COLO668 (cell line): ENCODE measurements around the gene C2CD2.

ENCODE experiments used
- DNase-seq: peaks from one replicate; lab custom pipeline; 2025; ENCODE audit not compliant: unreplicated experiment; lab: John Stamatoyannopoulos, UW

C2CD2 gene

GRCh38 chr21:41869771-41870170 lies 84.0 kb downstream of the C2CD2 start:
- no peak for DNase-seq

DNA sequence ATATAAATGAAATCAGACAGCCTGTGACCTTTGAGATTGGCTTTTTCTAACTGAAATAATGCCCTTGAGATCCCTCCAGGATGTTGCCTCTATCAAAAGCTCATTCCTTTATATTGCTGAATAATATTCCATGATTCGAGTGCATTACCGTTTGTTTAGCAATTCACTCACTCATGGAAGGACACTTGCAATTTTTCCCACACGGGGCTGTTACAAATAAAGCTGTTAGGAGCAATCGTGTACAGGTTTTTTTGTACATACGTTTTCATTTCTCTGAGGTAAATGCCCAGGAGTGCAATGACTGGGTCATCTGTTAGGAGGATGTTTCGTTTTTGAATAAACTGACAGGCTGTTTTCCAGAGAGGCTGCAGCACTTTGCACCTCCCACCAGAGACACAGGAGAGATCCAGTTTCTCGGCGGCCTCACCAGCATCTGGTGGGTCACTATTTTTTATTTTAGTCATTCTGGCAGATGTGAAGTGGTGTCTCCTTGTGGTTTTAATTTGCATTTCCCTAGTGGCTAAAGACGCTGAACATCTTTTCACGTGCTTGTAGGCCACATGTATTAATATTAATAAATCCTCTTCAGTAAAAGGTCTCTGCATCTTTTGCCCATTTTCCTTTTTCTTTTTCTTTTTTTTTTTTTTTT lies 85.6 kb downstream of the C2CD2 start:
- DNase-seq = no peak

- no peak for DNase-seq
These were observed 86.5 kb downstream of the C2CD2 start for GRCh38 chr21:41867313-41867712.

- DNase-seq = no peak
These were observed 87.5 kb downstream of the C2CD2 start for GRCh38 chr21:41866274-41866809.

DNA sequence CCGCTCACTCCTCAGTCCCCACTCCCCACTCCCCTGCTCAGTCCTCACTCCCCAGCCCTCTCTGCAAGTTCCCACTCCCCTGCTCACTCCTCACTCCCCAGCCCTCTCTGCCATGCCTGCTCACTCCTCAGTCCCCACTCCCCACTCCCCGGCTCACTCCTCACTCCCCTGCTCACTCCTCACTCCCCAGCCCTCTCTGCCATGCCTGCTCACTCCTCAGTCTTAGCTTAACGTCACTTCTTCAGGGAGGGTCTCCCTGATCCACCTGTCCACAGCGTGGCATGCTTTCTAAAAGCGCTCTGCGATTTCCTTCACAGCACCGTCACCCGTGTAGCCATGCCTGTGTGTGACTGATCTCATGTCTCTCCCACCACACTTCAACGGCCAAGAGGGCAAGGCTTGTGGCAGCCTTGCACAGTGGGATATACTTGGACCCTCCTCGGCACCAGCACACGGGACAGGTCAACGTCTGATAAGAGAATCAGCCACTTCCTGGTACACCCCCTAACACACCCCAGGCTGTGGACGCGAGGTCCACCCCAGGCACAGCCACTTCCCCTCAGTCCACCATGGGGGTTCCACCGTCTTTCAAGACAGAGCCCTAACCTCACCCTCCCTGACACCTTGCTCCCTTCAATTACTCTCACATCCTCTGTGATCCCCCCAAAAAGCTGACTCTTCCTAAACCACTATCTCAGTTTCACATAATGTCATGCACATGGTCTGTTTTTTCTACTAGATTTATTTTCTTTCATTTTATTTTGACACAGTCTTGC lies 88.6 kb downstream of the C2CD2 start:
- no peak for DNase-seq

GRCh38 chr21:41864311-41865001 lies 89.4 kb downstream of the C2CD2 start:
- DNase-seq = no peak

DNA sequence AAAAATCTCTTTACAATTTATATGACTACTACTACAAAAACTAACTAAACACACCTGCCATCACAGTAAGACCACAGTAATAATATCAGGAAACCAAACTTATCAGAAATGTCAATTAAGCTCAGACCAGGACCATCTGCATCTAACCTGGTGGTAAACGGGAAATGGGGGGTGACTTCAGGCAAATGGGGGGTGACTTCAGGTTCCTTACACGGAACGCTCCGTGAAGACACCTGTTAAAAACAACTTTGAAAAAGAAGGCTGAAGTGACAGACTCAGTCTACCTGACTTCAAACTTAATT lies 90.4 kb downstream of the C2CD2 start:
- no peak for DNase-seq

DNA sequence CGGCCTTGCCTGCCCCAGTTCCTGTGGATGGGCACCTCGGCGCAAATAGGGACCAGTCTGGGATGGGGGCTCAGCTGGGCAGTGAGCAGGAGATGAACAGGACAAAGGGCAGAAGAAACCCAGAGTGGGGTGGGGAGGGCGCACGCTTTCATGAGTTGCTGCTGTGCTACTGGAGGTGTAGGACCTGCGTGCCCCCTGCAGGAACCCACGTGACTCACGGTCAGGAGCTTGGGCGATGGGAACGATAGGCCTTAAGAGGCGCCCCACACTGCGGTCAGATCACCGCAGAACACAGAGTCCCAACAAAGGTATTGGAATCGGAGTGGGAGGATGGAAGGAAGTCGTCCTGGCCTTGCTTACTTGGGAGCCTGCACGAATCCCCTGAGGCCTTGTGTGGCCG lies 91.8 kb downstream of the C2CD2 start:
- no peak for DNase-seq

DNA sequence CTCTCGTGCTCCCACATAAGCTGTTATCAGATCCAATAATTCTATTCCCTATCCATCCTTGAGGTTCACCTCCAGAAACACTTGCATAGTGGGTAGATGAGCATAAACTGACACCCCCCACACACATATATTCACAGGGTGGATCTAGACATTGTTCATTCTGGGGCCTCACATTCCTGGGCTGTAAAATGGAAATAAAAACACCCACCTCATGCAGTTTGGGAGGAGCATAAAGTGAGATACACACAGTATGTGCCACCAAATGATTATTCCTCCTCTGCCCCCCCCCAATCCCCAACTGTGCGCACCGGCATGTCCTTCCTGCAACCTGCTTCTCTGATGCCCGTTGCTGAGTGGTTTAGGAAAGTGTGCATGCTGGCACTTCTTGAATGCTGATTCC lies 92.6 kb downstream of the C2CD2 start:
- DNase-seq = no peak

DNA sequence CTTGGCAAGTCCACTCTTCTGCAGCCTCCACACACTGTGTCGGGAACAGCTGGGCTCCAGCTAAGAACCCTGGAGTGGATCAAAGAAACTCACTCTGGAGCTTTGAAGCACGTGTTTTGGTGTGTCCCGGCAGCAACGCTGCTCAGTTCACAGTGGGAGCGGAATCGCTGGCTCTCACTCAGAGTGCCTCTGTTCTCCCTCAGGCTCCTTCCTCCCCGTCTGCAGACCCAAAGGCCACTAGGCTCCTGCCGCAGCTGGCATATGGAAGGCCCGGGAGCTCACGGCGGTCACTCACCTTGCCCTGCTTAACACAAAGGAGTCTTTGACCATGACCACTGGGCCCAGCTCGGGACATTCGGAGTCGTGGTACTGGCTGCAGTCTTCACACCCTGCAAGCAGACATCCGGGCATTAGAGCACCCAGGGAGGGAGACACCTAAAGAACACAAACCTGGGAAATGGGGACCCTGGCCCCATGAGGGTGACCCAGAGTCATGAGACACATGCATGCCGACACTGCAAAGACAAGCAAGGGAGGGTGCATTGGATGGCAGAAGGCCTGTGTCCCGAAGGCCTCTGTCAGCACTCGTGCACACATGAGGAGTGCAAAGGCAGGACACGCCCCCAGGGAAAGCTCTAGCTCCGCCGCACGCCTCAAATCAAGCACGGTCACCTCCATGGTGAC lies 94.4 kb downstream of the C2CD2 start:
- no peak for DNase-seq

- DNase-seq = no peak
These were observed 95.1 kb downstream of the C2CD2 start for GRCh38 chr21:41858466-41859296.

- DNase-seq = no peak
These were observed 96.0 kb downstream of the C2CD2 start for GRCh38 chr21:41857771-41858300.

DNA sequence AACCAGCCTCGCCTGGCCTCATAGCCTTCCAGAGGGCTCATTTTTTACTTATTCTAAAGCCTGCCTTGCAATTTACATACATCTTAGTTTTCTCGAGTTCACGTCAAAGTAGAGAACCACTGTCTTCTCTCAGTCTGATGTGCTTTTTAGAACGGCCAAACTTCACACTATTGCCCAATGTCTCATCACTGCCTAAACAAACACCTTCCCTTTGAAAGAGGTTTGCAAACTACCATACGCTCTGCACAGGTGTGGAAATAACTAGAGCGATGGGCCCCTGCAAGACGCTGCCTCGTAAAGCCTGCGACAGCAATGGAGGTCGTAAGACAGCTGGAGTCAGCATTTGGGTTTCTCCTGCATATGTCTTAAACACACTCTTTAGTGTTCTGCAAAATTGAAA lies 97.2 kb downstream of the C2CD2 start:
- no peak for DNase-seq

- no peak for DNase-seq
These were observed 99.3 kb downstream of the C2CD2 start for GRCh38 chr21:41854426-41854995.

GRCh38 chr21:41852929-41853320 lies 100.9 kb downstream of the C2CD2 start:
- no peak for DNase-seq

- no peak for DNase-seq
These were observed 101.5 kb downstream of the C2CD2 start for GRCh38 chr21:41852151-41852928.

DNA sequence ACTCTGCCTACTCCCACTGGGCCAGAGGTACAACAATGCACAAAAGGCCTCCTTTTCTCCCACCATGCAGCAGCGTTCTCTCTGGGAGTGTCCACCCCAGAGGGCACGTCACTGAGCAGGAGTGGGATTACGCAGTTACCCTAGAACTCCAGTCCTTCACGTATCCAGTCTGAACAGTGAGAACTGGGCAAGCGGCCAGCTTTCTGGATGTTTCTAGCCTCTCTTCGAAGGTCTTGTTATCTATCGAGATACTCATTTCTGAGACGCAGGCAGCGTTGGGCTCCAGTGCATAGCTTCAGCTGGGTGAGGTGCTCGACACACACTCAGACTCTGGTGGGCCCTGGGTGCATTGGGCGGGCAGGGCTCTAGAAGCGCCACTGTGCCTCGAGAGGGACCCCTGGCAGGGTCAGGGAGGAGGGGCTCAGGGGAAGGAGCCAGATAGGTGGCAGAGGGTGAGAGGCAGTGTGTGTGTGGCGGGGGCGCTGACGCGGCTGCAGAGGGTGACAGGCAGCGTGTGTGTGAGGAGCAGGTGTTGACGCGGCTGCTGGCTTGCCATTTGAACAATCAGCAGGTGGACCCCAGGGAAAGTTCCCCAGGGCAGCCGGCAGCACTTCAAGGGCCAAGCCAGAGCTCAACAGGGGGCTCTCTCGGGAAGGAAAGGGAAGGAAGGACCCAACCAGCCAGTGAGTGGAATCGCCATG lies 102.6 kb downstream of the C2CD2 start:
- peak; percentile 48 for DNase-seq

DNA sequence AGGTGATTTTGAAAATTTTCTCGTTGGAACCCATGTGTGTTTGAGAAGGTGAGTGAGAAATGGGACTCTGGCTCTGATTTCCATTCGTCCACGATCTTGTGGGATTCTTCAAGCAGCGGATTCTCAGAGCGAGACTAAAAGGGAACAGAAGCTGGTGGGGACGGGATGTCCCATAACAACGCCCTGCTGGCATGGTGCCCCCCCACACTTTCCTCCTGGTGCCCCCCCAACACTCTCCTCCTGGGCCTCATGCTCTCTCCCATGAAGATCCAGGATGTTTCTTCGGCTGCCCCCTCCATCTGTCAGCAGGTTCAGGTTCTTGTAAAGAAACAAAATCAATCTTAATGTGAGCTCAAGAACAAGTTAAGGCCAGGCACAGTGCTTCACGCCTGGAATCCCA lies 103.7 kb downstream of the C2CD2 start:
- DNase-seq = no peak
